Endothelial cell of umbilical vein (primary cell): ENCODE results near the gene PXK.

Experiments used
- EZH2 ChIP-seq: IDR thresholded peaks from 2 replicates; pipeline ENCODE4 v1.6.1; 2012; ENCODE audit warnings: borderline replicate concordance, low read depth, mild to moderate bottlenecking, moderate library complexity, low read length, inconsistent platforms; ENCODE audit not compliant: severe bottlenecking
- FOS ChIP-seq: IDR thresholded peaks from 2 replicates; pipeline ENCODE4 v1.6.1; 2011; ENCODE audit warnings: mild to moderate bottlenecking, low read length, moderate library complexity, borderline replicate concordance; ENCODE audit not compliant: insufficient read depth
- MYC ChIP-seq: IDR thresholded peaks from one replicate; pipeline ENCODE4 v1.6.1; 2011; ENCODE audit warnings: mild to moderate bottlenecking, low read depth, low read length
- POLR2A ChIP-seq: IDR thresholded peaks from 2 replicates; pipeline ENCODE4 v1.6.1; 2012; ENCODE audit warnings: low read depth, mild to moderate bottlenecking, control low read depth, low read length
- POLR2AphosphoS5 ChIP-seq: IDR thresholded peaks from 2 replicates; pipeline ENCODE4 v1.6.1; 2012; ENCODE audit warnings: low read depth, mild to moderate bottlenecking, control low read depth, low read length, moderate library complexity; ENCODE audit not compliant: insufficient read depth
- TF ChIP-seq, protein P1 (sequence below), 2 donors: IDR thresholded peaks; 1 replicate in 1 of 2; 2 replicates in 1 of 2; pipeline ENCODE4 v1.5.1; 2011; ENCODE audit warnings: low read length in 2 of 2, mild to moderate bottlenecking in 2 of 2, moderate library complexity in 2 of 2, control low read depth in 1 of 2, inconsistent platforms in 1 of 2, low read depth in 1 of 2; ENCODE audit not compliant: insufficient read depth in 1 of 2; ENCODE audit errors: extremely low read depth in 1 of 2
- TF ChIP-seq, protein P2 (sequence below): IDR thresholded peaks from 2 replicates; pipeline ENCODE4 v1.6.1; 2011; ENCODE audit not compliant: insufficient read depth, insufficient read length

DNA sequence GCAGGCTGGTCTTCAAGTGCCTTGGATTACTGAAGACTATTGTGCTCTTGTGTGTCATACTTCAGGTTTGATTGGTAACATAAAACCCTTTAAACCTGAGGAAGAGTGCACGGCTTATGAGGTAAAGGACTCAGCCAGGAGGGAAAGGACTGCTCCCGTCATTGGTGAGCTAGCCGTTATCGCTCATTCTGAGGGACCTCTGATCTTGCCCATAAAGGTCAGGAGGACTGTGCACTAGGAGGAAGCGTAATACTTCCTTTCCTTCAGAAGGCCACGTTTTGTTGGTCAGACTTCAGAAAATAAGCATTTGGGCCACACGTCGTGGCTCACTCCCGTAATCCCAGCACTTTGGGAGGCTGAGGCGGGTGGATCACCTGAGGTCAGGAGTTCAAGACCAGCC lies 37.7 kb downstream of the PXK start:
- TF ChIP-seq EZH2 = no peak
- TF ChIP-seq POLR2A = no peak
- TF ChIP-seq POLR2AphosphoS5 = no peak
- TF ChIP-seq, protein P1, sequence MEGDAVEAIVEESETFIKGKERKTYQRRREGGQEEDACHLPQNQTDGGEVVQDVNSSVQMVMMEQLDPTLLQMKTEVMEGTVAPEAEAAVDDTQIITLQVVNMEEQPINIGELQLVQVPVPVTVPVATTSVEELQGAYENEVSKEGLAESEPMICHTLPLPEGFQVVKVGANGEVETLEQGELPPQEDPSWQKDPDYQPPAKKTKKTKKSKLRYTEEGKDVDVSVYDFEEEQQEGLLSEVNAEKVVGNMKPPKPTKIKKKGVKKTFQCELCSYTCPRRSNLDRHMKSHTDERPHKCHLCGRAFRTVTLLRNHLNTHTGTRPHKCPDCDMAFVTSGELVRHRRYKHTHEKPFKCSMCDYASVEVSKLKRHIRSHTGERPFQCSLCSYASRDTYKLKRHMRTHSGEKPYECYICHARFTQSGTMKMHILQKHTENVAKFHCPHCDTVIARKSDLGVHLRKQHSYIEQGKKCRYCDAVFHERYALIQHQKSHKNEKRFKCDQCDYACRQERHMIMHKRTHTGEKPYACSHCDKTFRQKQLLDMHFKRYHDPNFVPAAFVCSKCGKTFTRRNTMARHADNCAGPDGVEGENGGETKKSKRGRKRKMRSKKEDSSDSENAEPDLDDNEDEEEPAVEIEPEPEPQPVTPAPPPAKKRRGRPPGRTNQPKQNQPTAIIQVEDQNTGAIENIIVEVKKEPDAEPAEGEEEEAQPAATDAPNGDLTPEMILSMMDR (IDR thresholded peaks at IDR 0.05; ENCODE audit: extremely low read depth in 1 of 2, insufficient read depth in 1 of 2, low read depth in 1 of 2, low read length in 2 of 2) = no peak
- TF ChIP-seq, protein P2, sequence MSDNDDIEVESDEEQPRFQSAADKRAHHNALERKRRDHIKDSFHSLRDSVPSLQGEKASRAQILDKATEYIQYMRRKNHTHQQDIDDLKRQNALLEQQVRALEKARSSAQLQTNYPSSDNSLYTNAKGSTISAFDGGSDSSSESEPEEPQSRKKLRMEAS = no peak
- no peak for TF ChIP-seq FOS
- TF ChIP-seq MYC = no peak
